Activated T-cell treated with anti-CD3 and anti-CD28 coated beads, Interleukin-2, amount 50 U/mL, for 72 hours (primary cell): Measurements from ENCODE around the gene IFNL3. TPM values are rescaled to one million over a fixed set of nuclear protein-coding genes. Genes with fewer than 3 reads are reported as not detected.
"Not testable (repeated sequence)": the region's sequence is repeated elsewhere in the genome, so short reads cannot be mapped to it uniquely, and the experiment has no call there.

ENCODE experiments used
- ATAC-seq, 2 donors: fragments of 150-1000 bp; cut with Tn5 transposase; replicated peaks in 1 of 2; 2 replicates each; pipeline ENCODE4 v1.10.0; 2021; ENCODE audit warnings: moderate library complexity in 2 of 2, mild to moderate bottlenecking in 1 of 2
- DNase-seq, 2 donors: peaks; one replicate each; pipeline ENCODE4 v3.0.0; 2021 to 2022; ENCODE audit warnings: mixed read lengths in 1 of 2
- H3K27ac Mint-ChIP-seq: one replicate; pipeline ENCODE4 v1.8.0; 2022; ENCODE audit warnings: mild to moderate bottlenecking, moderate library complexity, mixed read lengths
- H3K27me3 Mint-ChIP-seq: one replicate; pipeline ENCODE4 v1.8.0; 2022; ENCODE audit warnings: low read depth, mixed read lengths
- H3K36me3 Mint-ChIP-seq, 2 donors: one replicate each; pipeline ENCODE4 v1.8.0; 2022; ENCODE audit warnings: mixed read lengths in 2 of 2, mild to moderate bottlenecking in 1 of 2; ENCODE audit not compliant: insufficient read depth in 2 of 2
- H3K4me1 Mint-ChIP-seq: one replicate; pipeline ENCODE4 v1.8.0; 2022; ENCODE audit warnings: low read depth, mixed read lengths
- H3K4me3 Mint-ChIP-seq, 2 donors: one replicate each; pipeline ENCODE4 v1.8.0; 2022; ENCODE audit warnings: mild to moderate bottlenecking in 2 of 2, mixed read lengths in 2 of 2, moderate library complexity in 2 of 2
- H3K9me3 Mint-ChIP-seq, 2 donors: one replicate each; pipeline ENCODE4 v1.8.0; 2022; ENCODE audit warnings: mixed read lengths in 2 of 2
- total RNA-seq, 2 donors: library from RNA; stranded (reverse); gene quantifications; one replicate each; pipeline ENCODE4 v1.2.3, GENCODE V29; 2022

IFNL3 gene
- total RNA-seq, 2 donors from 2014 or later = 0.53 TPM; not detected in 1

- H3K4me3 Mint-ChIP-seq = no peak overlapping the region
- no peak overlapping the region for H3K27ac Mint-ChIP-seq
- DNase-seq (no peak), ATAC-seq (peak; percentile 47 to 58)
- H3K9me3 Mint-ChIP-seq = no peaks in the 10 kb centered on the region
- peaks cover 7% of the 10 kb centered on the region for H3K27me3 Mint-ChIP-seq
- H3K36me3 Mint-ChIP-seq = no peaks in the 10 kb centered on the region
- peaks cover 12% of the 10 kb centered on the region for H3K4me1 Mint-ChIP-seq
These were observed 3.2 kb upstream of the IFNL3 start for GRCh38 chr19:39247701-39248664.

- ATAC-seq (peak; percentile 70 to 74), DNase-seq (peak; percentile 44 to 53)
- Mint-ChIP-seq H3K4me3 (peak overlapping the region; percentile 51 to 59), H3K36me3 (no peaks in the 10 kb centered on the region), H3K4me1 (peaks cover 5% of the 10 kb centered on the region), H3K27me3 (peaks cover 7% of the 10 kb centered on the region), H3K9me3 (no peaks in the 10 kb centered on the region), H3K27ac (no peak overlapping the region)
These were observed 2.3 kb upstream of the IFNL3 start for GRCh38 chr19:39246951-39247669.

- DNase-seq, H3K9me3 Mint-ChIP-seq, H3K27me3 Mint-ChIP-seq, H3K27ac Mint-ChIP-seq, H3K4me3 Mint-ChIP-seq, H3K4me1 Mint-ChIP-seq, H3K36me3 Mint-ChIP-seq: not testable (repeated sequence)
- peak; percentile 56 to 60 for ATAC-seq
These were observed 360 bp upstream of the IFNL3 start for GRCh38 chr19:39245166-39245565.

- H3K4me1 Mint-ChIP-seq, H3K27ac Mint-ChIP-seq, H3K27me3 Mint-ChIP-seq, H3K4me3 Mint-ChIP-seq, DNase-seq, ATAC-seq, H3K36me3 Mint-ChIP-seq, H3K9me3 Mint-ChIP-seq: not testable (repeated sequence)
These were observed 1.1 kb downstream of the IFNL3 start for GRCh38 chr19:39243741-39244140.

- H3K27me3 Mint-ChIP-seq = no peaks in the 10 kb centered on the region
- ATAC-seq = no peak
- no peak for DNase-seq
These were observed 4.4 kb downstream of the IFNL3 start for GRCh38 chr19:39240421-39240820.

GRCh38 chr19:39238944-39239343 lies 5.9 kb downstream of the IFNL3 start:
- DNase-seq = no peak
- H3K27ac Mint-ChIP-seq = no peak overlapping the region
- no peak overlapping the region for H3K4me3 Mint-ChIP-seq
- H3K4me1 Mint-ChIP-seq = peaks cover 17% of the 10 kb centered on the region
- H3K27me3 Mint-ChIP-seq = no peaks in the 10 kb centered on the region
- no peaks in the 10 kb centered on the region for H3K9me3 Mint-ChIP-seq
- H3K36me3 Mint-ChIP-seq = no peaks in the 10 kb centered on the region
- no peak for ATAC-seq

More at GRCh38 chr19:39240421-39240820, 4.4 kb downstream of the IFNL3 start:
- H3K36me3 Mint-ChIP-seq = no peaks in the 10 kb centered on the region
- peaks cover 17% of the 10 kb centered on the region for H3K4me1 Mint-ChIP-seq
- H3K9me3 Mint-ChIP-seq = no peaks in the 10 kb centered on the region
- no peak overlapping the region for H3K27ac Mint-ChIP-seq
- no peak overlapping the region for H3K4me3 Mint-ChIP-seq

GRCh38 chr19:39238209-39238608 lies 6.6 kb downstream of the IFNL3 start:
- Mint-ChIP-seq H3K27ac (peak overlapping the region; percentile 39), H3K4me3 (peak overlapping the region; percentile 75 to 76), H3K27me3 (no peaks in the 10 kb centered on the region), H3K9me3 (no peaks in the 10 kb centered on the region), H3K36me3 (no peaks in the 10 kb centered on the region), H3K4me1 (peaks cover 17% of the 10 kb centered on the region)
- ATAC-seq (no peak), DNase-seq (no peak)

GRCh38 chr19:39237200-39238184 lies 7.3 kb downstream of the IFNL3 start:
- no peaks in the 10 kb centered on the region for H3K27me3 Mint-ChIP-seq
- H3K4me1 Mint-ChIP-seq = peaks cover 17% of the 10 kb centered on the region
- H3K27ac Mint-ChIP-seq = peak overlapping the region; percentile 39
- DNase-seq (peak; percentile 49 to 54), ATAC-seq (peak; percentile 83 to 86)
- no peaks in the 10 kb centered on the region for H3K36me3 Mint-ChIP-seq
- peak overlapping the region; percentile 75 to 76 for H3K4me3 Mint-ChIP-seq
- no peaks in the 10 kb centered on the region for H3K9me3 Mint-ChIP-seq

- no peaks in the 10 kb centered on the region for H3K36me3 Mint-ChIP-seq
- peak; percentile 21 to 54 for DNase-seq
- no peak overlapping the region for H3K27ac Mint-ChIP-seq
- peak overlapping the region; percentile 28 to 76 for H3K4me3 Mint-ChIP-seq
- peaks cover 17% of the 10 kb centered on the region for H3K4me1 Mint-ChIP-seq
- ATAC-seq = peak; percentile 71 to 88
- H3K27me3 Mint-ChIP-seq = no peaks in the 10 kb centered on the region
- no peaks in the 10 kb centered on the region for H3K9me3 Mint-ChIP-seq
These were observed 8.3 kb downstream of the IFNL3 start for GRCh38 chr19:39236527-39236926.

- no peaks in the 10 kb centered on the region for H3K9me3 Mint-ChIP-seq
- ATAC-seq (no peak), DNase-seq (no peak)
- peaks cover 8% of the 10 kb centered on the region for H3K4me1 Mint-ChIP-seq
- H3K27ac Mint-ChIP-seq = no peak overlapping the region
- H3K27me3 Mint-ChIP-seq = no peaks in the 10 kb centered on the region
- H3K4me3 Mint-ChIP-seq = no peak overlapping the region
- no peaks in the 10 kb centered on the region for H3K36me3 Mint-ChIP-seq
These were observed 12.1 kb downstream of the IFNL3 start for GRCh38 chr19:39232708-39233107.

GRCh38 chr19:39230096-39230764 lies 14.6 kb downstream of the IFNL3 start:
- Mint-ChIP-seq H3K4me3 (no peak overlapping the region), H3K9me3 (no peaks in the 10 kb centered on the region), H3K36me3 (no peaks in the 10 kb centered on the region), H3K27me3 (peaks cover 10% of the 10 kb centered on the region), H3K4me1 (no peaks in the 10 kb centered on the region), H3K27ac (no peak overlapping the region)
- DNase-seq (no peak), ATAC-seq (no peak)

GRCh38 chr19:39224910-39225309 lies 19.9 kb downstream of the IFNL3 start:
- H3K27ac Mint-ChIP-seq = no peak overlapping the region
- no peak overlapping the region for H3K4me3 Mint-ChIP-seq
- no peaks in the 10 kb centered on the region for H3K9me3 Mint-ChIP-seq
- no peak for DNase-seq
- peaks cover 29% of the 10 kb centered on the region for H3K27me3 Mint-ChIP-seq
- H3K36me3 Mint-ChIP-seq = peaks cover 0 to 3% of the 10 kb centered on the region in 2 donors
- peaks cover 4% of the 10 kb centered on the region for H3K4me1 Mint-ChIP-seq
- ATAC-seq = no peak
